ENCODE data around the gene NIN. TPM values are rescaled to one million over a fixed set of nuclear protein-coding genes. Genes with fewer than 3 reads are reported as not detected.

NIN gene
- 100 to 1,000 TPM in 3 of 5 donors, 10 to 100 TPM in 2; 92.8 to 141 (median 106) TPM for total RNA-seq
- total RNA-seq (2013): 125 TPM
- total RNA-seq: 145 to 501 (median 280) reads per million in 29 experiments

- ChIA-PET CTCF (interaction anchor here in 1 of 2 donors (0.6 to 1.0 kb wide), 3 partner anchors 29 to 66 kb away, joined by 6 to 8 read pairs (median 8); no protein-coding TSS in a partner anchor), POLR2A (interaction anchor here (0.5 to 1.3 kb wide), 3 partner anchors 9 to 717 kb away, joined by 3 to 9 read pairs (median 5); no protein-coding TSS in a partner anchor)
- ATAC-seq (replicated peaks in 1 of 4) (peak; percentile 83 to 91 (median 88)), DNase-seq (peak; percentile 41 to 84 (median 64))
- Histone ChIP-seq H3K36me3 (ENCODE audit: control insufficient read depth in 2 of 2, extremely low read depth in 1 of 2, insufficient read depth in 1 of 2, low read length in 1 of 2) (peaks cover 5 to 6% of the 10 kb centered on the region in 2 donors), H3K9me3 (no peaks in the 10 kb centered on the region), H3K4me1 (ENCODE audit: control insufficient read depth in 1 of 2, extremely low read depth in 1 of 2, insufficient read depth in 2 of 2, low read length in 2 of 2) (peaks cover 41 to 46% of the 10 kb centered on the region in 2 experiments), H3K27ac (ENCODE audit: low read length) (peak within 1 kb of the TSS; percentile 86), H3K4me3 (ENCODE audit: control insufficient read depth in 1 of 2, extremely low read depth in 1 of 2, low read length in 1 of 2) (peak within 1 kb of the TSS; percentile 64 to 93), H3K27me3 (replicated peaks in 1 of 2; ENCODE audit: control insufficient read depth in 2 of 2, extremely low read depth in 1 of 2, insufficient read depth in 2 of 2, low read length in 1 of 2) (no peaks in the 10 kb centered on the region)
- Mint-ChIP-seq H3K27ac (peak within 1 kb of the TSS; percentile 95), H3K4me1 (peaks cover 66 to 78% (median 69%) of the 10 kb centered on the region in 3 donors), H3K9me3 (no peaks in the 10 kb centered on the region), H3K36me3 (peaks cover 7% of the 10 kb centered on the region), H3K27me3 (no peaks in the 10 kb centered on the region), H3K4me3 (peak within 1 kb of the TSS; percentile 96 to 97 (median 97))
- WGBS (ENCODE audit: insufficient coverage): under 1% methylated on average over 74 of the region's 97 CpGs
These were observed at the start of gene NIN for GRCh38 chr14:50830932-50831725. Gene NIN, minus strand, starts transcription at chr14:50831162. Its CDS starts 9,106 bp downstream, at chr14:50822056.

- H3K4me3 Mint-ChIP-seq: peak overlapping the region in 2 of 3 donors; percentile 52 to 63
- Histone ChIP-seq H3K36me3 (ENCODE audit: control insufficient read depth in 2 of 2, extremely low read depth in 1 of 2, insufficient read depth in 1 of 2, low read length in 1 of 2) (no peaks in the 10 kb centered on the region), H3K4me3 (ENCODE audit: control insufficient read depth in 1 of 2, extremely low read depth in 1 of 2, low read length in 1 of 2) (no peak overlapping the region), H3K9me3 (no peaks in the 10 kb centered on the region), H3K27me3 (replicated peaks in 1 of 2; ENCODE audit: control insufficient read depth in 2 of 2, extremely low read depth in 1 of 2, insufficient read depth in 2 of 2, low read length in 1 of 2) (peaks cover 4 to 23% of the 10 kb centered on the region in 2 experiments), H3K27ac (ENCODE audit: low read length) (no peak overlapping the region), H3K4me1 (ENCODE audit: control insufficient read depth in 1 of 2, extremely low read depth in 1 of 2, insufficient read depth in 2 of 2, low read length in 2 of 2) (peaks cover 11 to 23% of the 10 kb centered on the region in 2 experiments)
- WGBS (ENCODE audit: insufficient coverage): 0% methylated on average over 1 of the region's 7 CpGs
- ATAC-seq (replicated peaks in 1 of 4) (peak; percentile 86 to 97 (median 90)), DNase-seq (peak in 32 of 35 experiments; percentile 19 to 67 (median 33))
- no peaks in the 10 kb centered on the region for H3K9me3 Mint-ChIP-seq
- no peaks in the 10 kb centered on the region for H3K36me3 Mint-ChIP-seq
- H3K27me3 Mint-ChIP-seq: peaks cover 36 to 39% of the 10 kb centered on the region in 2 donors
- H3K27ac Mint-ChIP-seq: no peak overlapping the region
- ChIA-PET CTCF (interaction anchor here (0.6 to 1.7 kb wide), 7 partner anchors 10 to 333 kb away, joined by 3 to 12 read pairs (median 4); no protein-coding TSS in a partner anchor), POLR2A (no interaction called here)
- peaks cover 34 to 45% (median 43%) of the 10 kb centered on the region in 3 donors for H3K4me1 Mint-ChIP-seq
These were observed 44.6 kb upstream of the NIN start for GRCh38 chr14:50875359-50876070.

- DNase-seq (no peak), ATAC-seq (replicated peaks in 1 of 4) (no peak)
- H3K4me1 ChIP-seq (ENCODE audit: control insufficient read depth in 1 of 2, extremely low read depth in 1 of 2, insufficient read depth in 2 of 2, low read length in 2 of 2): peaks cover 11 to 23% of the 10 kb centered on the region in 2 experiments
- Mint-ChIP-seq H3K36me3 (no peaks in the 10 kb centered on the region), H3K27ac (peak overlapping the region in 1 of 2 donors; percentile 21), H3K9me3 (no peaks in the 10 kb centered on the region), H3K27me3 (peaks cover 41 to 45% of the 10 kb centered on the region in 2 donors), H3K4me1 (peaks cover 34 to 46% (median 45%) of the 10 kb centered on the region in 3 donors), H3K4me3 (peak overlapping the region; percentile 21 to 63 (median 52))
- no peaks in the 10 kb centered on the region for H3K9me3 ChIP-seq
- ChIA-PET POLR2A (no interaction called here), CTCF (interaction anchor here (0.6 to 1.7 kb wide), 5 partner anchors 9 to 332 kb away, joined by 3 to 6 read pairs (median 4); no protein-coding TSS in a partner anchor)
- H3K36me3 ChIP-seq (ENCODE audit: control insufficient read depth in 2 of 2, extremely low read depth in 1 of 2, insufficient read depth in 1 of 2, low read length in 1 of 2): no peaks in the 10 kb centered on the region
- no peak overlapping the region for H3K27ac ChIP-seq (ENCODE audit: low read length)
- WGBS (ENCODE audit: insufficient coverage): no CpG with 5 or more reads among the region's 2 CpGs
- peaks cover 8 to 26% of the 10 kb centered on the region in 2 experiments for H3K27me3 ChIP-seq (replicated peaks in 1 of 2; ENCODE audit: control insufficient read depth in 2 of 2, extremely low read depth in 1 of 2, insufficient read depth in 2 of 2, low read length in 1 of 2)
- no peak overlapping the region for H3K4me3 ChIP-seq (ENCODE audit: control insufficient read depth in 1 of 2, extremely low read depth in 1 of 2, low read length in 1 of 2)
These were observed 43.8 kb upstream of the NIN start for GRCh38 chr14:50874757-50875156.

GRCh38 chr14:50871914-50872732 lies 41.2 kb upstream of the NIN start, which contains the start of gene ABHD12B:
Gene ABHD12B, plus strand, starts transcription at chr14:50872053. Its CDS starts 122 bp downstream, at chr14:50872175.
- ChIA-PET CTCF (no interaction called here), POLR2A (interaction anchor here in 1 of 2 donors (0.5 kb wide), 1 partner anchor 12 kb away, joined by 9 read pairs; no protein-coding TSS in a partner anchor)
- Mint-ChIP-seq H3K36me3 (no peaks in the 10 kb centered on the region), H3K27me3 (peaks cover 59 to 60% of the 10 kb centered on the region in 2 donors), H3K4me1 (peaks cover 34 to 46% (median 45%) of the 10 kb centered on the region in 3 donors), H3K4me3 (peak within 1 kb of the TSS in 1 of 3 donors; percentile 55), H3K27ac (peak within 1 kb of the TSS in 1 of 2 donors; percentile 2), H3K9me3 (no peaks in the 10 kb centered on the region)
- peaks cover 11 to 23% of the 10 kb centered on the region in 2 experiments for H3K4me1 ChIP-seq (ENCODE audit: control insufficient read depth in 1 of 2, extremely low read depth in 1 of 2, insufficient read depth in 2 of 2, low read length in 2 of 2)
- peaks cover 8 to 30% of the 10 kb centered on the region in 2 experiments for H3K27me3 ChIP-seq (replicated peaks in 1 of 2; ENCODE audit: control insufficient read depth in 2 of 2, extremely low read depth in 1 of 2, insufficient read depth in 2 of 2, low read length in 1 of 2)
- H3K9me3 ChIP-seq: no peaks in the 10 kb centered on the region
- no peak within 1 kb of the TSS for H3K27ac ChIP-seq (ENCODE audit: low read length)
- H3K36me3 ChIP-seq (ENCODE audit: control insufficient read depth in 2 of 2, extremely low read depth in 1 of 2, insufficient read depth in 1 of 2, low read length in 1 of 2): no peaks in the 10 kb centered on the region
- peak within 1 kb of the TSS in 1 of 2 donors; percentile 11 for H3K4me3 ChIP-seq (ENCODE audit: control insufficient read depth in 1 of 2, extremely low read depth in 1 of 2, low read length in 1 of 2)
- WGBS (ENCODE audit: insufficient coverage): 20% methylated on average over 54 of the region's 63 CpGs
- DNase-seq (no peak), ATAC-seq (replicated peaks in 1 of 4) (no peak)

- Mint-ChIP-seq H3K27ac (peak overlapping the region in 1 of 2 donors; percentile 2), H3K4me3 (peak overlapping the region in 1 of 3 donors; percentile 55), H3K27me3 (peaks cover 68% of the 10 kb centered on the region in 2 donors), H3K9me3 (no peaks in the 10 kb centered on the region), H3K4me1 (peaks cover 33 to 44% (median 44%) of the 10 kb centered on the region in 3 donors), H3K36me3 (no peaks in the 10 kb centered on the region)
- ChIA-PET CTCF (interaction anchor here in 1 of 2 donors (0.6 kb wide), 1 partner anchor 10 kb away, joined by 3 read pairs; no protein-coding TSS in a partner anchor), POLR2A (no interaction called here)
- WGBS (ENCODE audit: insufficient coverage): 76% methylated on average over 3 of the region's 5 CpGs
- Histone ChIP-seq H3K9me3 (no peaks in the 10 kb centered on the region), H3K4me1 (ENCODE audit: control insufficient read depth in 1 of 2, extremely low read depth in 1 of 2, insufficient read depth in 2 of 2, low read length in 2 of 2) (peaks cover 11 to 23% of the 10 kb centered on the region in 2 experiments), H3K4me3 (ENCODE audit: control insufficient read depth in 1 of 2, extremely low read depth in 1 of 2, low read length in 1 of 2) (no peak overlapping the region), H3K36me3 (ENCODE audit: control insufficient read depth in 2 of 2, extremely low read depth in 1 of 2, insufficient read depth in 1 of 2, low read length in 1 of 2) (no peaks in the 10 kb centered on the region), H3K27ac (ENCODE audit: low read length) (no peak overlapping the region), H3K27me3 (replicated peaks in 1 of 2; ENCODE audit: control insufficient read depth in 2 of 2, extremely low read depth in 1 of 2, insufficient read depth in 2 of 2, low read length in 1 of 2) (peaks cover 8 to 30% of the 10 kb centered on the region in 2 experiments)
- DNase-seq (no peak), ATAC-seq (replicated peaks in 1 of 4) (no peak)
These were observed 40.3 kb upstream of the NIN start for GRCh38 chr14:50871228-50871627.
